ENCODE results near the gene TDRD10.

The TDRD10 gene

DNA sequence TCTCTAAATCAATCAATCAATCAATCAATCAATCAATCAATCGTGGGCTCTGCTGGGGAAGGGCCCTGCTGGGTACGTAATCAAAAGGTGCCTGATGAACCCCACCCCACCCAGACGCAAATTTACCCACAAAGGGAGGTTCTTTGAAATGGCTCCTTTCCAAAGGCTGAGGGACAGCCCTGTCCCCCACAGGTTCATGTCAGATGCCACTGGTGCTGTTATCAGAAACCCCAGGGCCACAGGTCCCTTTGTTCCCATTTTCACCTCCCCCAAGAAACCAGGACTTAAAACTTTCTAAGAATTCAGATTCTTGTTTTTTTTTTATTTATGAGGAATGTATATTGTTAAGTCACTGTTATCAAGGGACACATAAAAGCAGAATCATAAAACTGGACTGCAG is 79.7 kb downstream of the TDRD10 start:
- H3K4me3 ChIP-seq (ENCODE audit: control insufficient read depth, low read depth, low read length): no peak overlapping the region
- TF ChIP-seq CTCF (IDR thresholded peaks at IDR 0.05; ENCODE audit: control insufficient read depth, insufficient read depth, low read depth, low read length, missing control alignments): no peak
- DNase-seq (ENCODE audit: low read depth): no peak

DNA sequence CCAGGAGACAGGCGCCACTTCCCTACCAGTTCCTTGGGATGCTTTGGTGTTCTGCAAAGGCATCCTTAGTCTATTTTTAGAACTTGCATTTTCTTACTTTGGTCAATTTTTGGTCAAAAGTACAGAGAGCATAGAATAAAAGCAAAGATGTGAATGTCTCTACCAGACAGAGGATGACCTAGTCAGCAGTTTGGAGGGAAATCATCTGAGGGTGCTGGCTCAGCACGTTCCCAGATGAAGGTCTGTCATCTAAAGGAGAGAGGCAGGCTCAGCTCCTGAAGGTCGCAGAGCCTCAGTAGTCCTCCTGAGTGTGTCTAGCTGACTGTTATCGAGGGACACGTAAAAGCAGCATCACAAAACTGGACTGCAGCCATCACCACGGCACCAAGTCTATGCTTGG is 80.9 kb downstream of the TDRD10 start:
- no peak for TF ChIP-seq CTCF (IDR thresholded peaks at IDR 0.05; ENCODE audit: control insufficient read depth, insufficient read depth, low read depth, low read length, missing control alignments)

DNA sequence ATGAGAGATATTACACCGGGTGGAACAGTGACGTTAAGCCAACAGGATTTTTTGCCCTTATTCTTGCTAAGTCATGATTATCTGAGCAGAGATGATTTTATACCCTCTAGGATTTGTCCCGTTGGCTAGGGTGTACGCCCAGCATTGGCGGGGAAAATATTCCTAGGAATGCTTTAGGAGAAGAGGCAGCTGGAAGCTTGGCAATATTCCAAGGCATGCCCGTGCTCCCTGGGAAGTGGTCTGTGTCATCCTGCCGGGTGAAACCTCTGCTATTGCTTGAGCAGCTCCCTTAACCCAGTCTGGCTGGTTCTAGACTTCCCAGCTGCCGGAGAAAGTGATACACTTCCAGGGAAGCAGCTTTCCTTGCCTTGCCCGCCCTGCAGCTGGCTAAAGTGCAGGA is 81.8 kb downstream of the TDRD10 start:
- no peak for DNase-seq (ENCODE audit: low read depth)
- H3K4me3 ChIP-seq (ENCODE audit: control insufficient read depth, low read depth, low read length): no peak overlapping the region
- no peak for TF ChIP-seq CTCF (IDR thresholded peaks at IDR 0.05; ENCODE audit: control insufficient read depth, insufficient read depth, low read depth, low read length, missing control alignments)

More for the DNA sequence above, 80.9 kb downstream of the TDRD10 start:
- no peak overlapping the region for H3K4me3 ChIP-seq (ENCODE audit: control insufficient read depth, low read depth, low read length)
- no peak for DNase-seq (ENCODE audit: low read depth)

DNA sequence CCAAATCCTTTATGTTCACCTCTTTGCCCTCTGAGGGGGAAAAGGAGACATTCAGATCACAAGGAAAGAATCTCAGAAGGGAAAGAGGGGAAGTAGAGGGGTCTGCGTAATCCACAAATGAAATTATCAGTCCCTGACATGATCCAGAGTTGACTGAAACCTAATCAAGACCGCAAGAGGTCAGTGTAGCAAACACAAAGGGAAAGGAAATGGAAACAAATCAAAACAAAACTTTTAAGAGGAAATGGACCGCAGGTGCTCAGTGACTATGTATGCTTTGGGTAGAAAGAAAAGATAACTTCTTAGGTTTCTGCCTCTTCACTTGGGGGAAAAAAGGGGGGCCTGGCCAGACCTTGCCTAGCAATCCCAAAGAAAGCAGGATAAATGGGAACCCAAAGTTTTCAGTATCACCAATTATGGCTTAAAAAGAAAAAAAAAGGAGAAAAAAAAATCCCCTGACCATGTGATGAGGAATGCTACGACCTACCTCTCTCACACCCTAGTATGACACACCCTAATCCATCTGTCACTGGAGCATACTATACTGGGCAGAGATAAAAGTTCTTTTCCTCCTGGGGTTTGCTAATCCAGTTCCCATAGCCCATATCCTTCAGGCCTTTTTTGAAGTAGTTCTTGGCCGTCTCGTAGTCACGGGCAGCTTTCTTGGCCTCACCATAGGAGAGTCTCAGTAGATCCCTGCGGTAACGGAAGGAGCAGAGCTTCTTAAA is 82.4 kb downstream of the TDRD10 start:
- no peak for TF ChIP-seq CTCF (IDR thresholded peaks at IDR 0.05; ENCODE audit: control insufficient read depth, insufficient read depth, low read depth, low read length, missing control alignments)
- DNase-seq (ENCODE audit: low read depth): no peak
- H3K4me3 ChIP-seq (ENCODE audit: control insufficient read depth, low read depth, low read length): no peak overlapping the region

GRCh38 chr1:154586231-154586630 is 84.2 kb downstream of the TDRD10 start:
- no peak for TF ChIP-seq CTCF (IDR thresholded peaks at IDR 0.05; ENCODE audit: control insufficient read depth, insufficient read depth, low read depth, low read length, missing control alignments)
- DNase-seq (ENCODE audit: low read depth): no peak
- no peak overlapping the region for H3K4me3 ChIP-seq (ENCODE audit: control insufficient read depth, low read depth, low read length)

- no peak for TF ChIP-seq CTCF (IDR thresholded peaks at IDR 0.05; ENCODE audit: control insufficient read depth, insufficient read depth, low read depth, low read length, missing control alignments)
Measured at GRCh38 chr1:154586641-154587040, 84.6 kb downstream of the TDRD10 start.

More at GRCh38 chr1:154586641-154587040, 84.6 kb downstream of the TDRD10 start:
- no peak overlapping the region for H3K4me3 ChIP-seq (ENCODE audit: control insufficient read depth, low read depth, low read length)
- DNase-seq (ENCODE audit: low read depth): no peak

Data from AG09309 (cell line).